ENCODE results near the gene DNAJC7.

The DNAJC7 gene

GRCh38 chr17:41974658-41975057 is 42.6 kb downstream of the DNAJC7 start:
- Histone ChIP-seq H3K9me3 (ENCODE audit: low read length) (peaks cover 3% of the 10 kb centered on the region), H3K27me3 (ENCODE audit: insufficient read depth, low read length) (no peaks in the 10 kb centered on the region), H3K36me3 (ENCODE audit: insufficient read depth, low read length) (peaks cover 82% of the 10 kb centered on the region), H2AFZ (ENCODE audit: low read depth, low read length) (no peak overlapping the region), H3K4me3 (ENCODE audit: low read length) (no peak overlapping the region), H3K4me1 (ENCODE audit: insufficient read depth, low read length) (no peaks in the 10 kb centered on the region)

- no peaks in the 10 kb centered on the region for H3K4me1 ChIP-seq (ENCODE audit: insufficient read depth, low read length)
- peaks cover 3% of the 10 kb centered on the region for H3K9me3 ChIP-seq (ENCODE audit: low read length)
- peaks cover 86% of the 10 kb centered on the region for H3K36me3 ChIP-seq (ENCODE audit: insufficient read depth, low read length)
- no peak overlapping the region for H3K4me3 ChIP-seq (ENCODE audit: low read length)
- no peak overlapping the region for H2AFZ ChIP-seq (ENCODE audit: low read depth, low read length)
- no peaks in the 10 kb centered on the region for H3K27me3 ChIP-seq (ENCODE audit: insufficient read depth, low read length)
Measured at GRCh38 chr17:41974031-41974430, 43.2 kb downstream of the DNAJC7 start.

GRCh38 chr17:41973408-41973811 is 43.8 kb downstream of the DNAJC7 start:
- no peaks in the 10 kb centered on the region for H3K27me3 ChIP-seq (ENCODE audit: insufficient read depth, low read length)
- no peak overlapping the region for H3K4me3 ChIP-seq (ENCODE audit: low read length)
- H3K4me1 ChIP-seq (ENCODE audit: insufficient read depth, low read length): no peaks in the 10 kb centered on the region
- no peak overlapping the region for H2AFZ ChIP-seq (ENCODE audit: low read depth, low read length)
- peaks cover 6% of the 10 kb centered on the region for H3K9me3 ChIP-seq (ENCODE audit: low read length)
- H3K36me3 ChIP-seq (ENCODE audit: insufficient read depth, low read length): peaks cover 89% of the 10 kb centered on the region

- Histone ChIP-seq H3K4me1 (ENCODE audit: insufficient read depth, low read length) (peaks cover under 1% of the 10 kb centered on the region), H3K9me3 (ENCODE audit: low read length) (peaks cover 7% of the 10 kb centered on the region), H3K27me3 (ENCODE audit: insufficient read depth, low read length) (no peaks in the 10 kb centered on the region), H2AFZ (ENCODE audit: low read depth, low read length) (no peak overlapping the region), H3K4me3 (ENCODE audit: low read length) (no peak overlapping the region), H3K36me3 (ENCODE audit: insufficient read depth, low read length) (peaks cover 89% of the 10 kb centered on the region)
Measured at GRCh38 chr17:41972571-41973407, 44.5 kb downstream of the DNAJC7 start.

- Histone ChIP-seq H3K4me3 (ENCODE audit: low read length) (no peak overlapping the region), H3K27me3 (ENCODE audit: insufficient read depth, low read length) (no peaks in the 10 kb centered on the region), H3K9me3 (ENCODE audit: low read length) (peaks cover 7% of the 10 kb centered on the region), H3K36me3 (ENCODE audit: insufficient read depth, low read length) (peaks cover 81% of the 10 kb centered on the region), H2AFZ (ENCODE audit: low read depth, low read length) (no peak overlapping the region), H3K4me1 (ENCODE audit: insufficient read depth, low read length) (peaks cover 4% of the 10 kb centered on the region)
Measured at GRCh38 chr17:41971721-41972523, 45.3 kb downstream of the DNAJC7 start.

GRCh38 chr17:41970901-41971331 is 46.3 kb downstream of the DNAJC7 start:
- Histone ChIP-seq H3K27me3 (ENCODE audit: insufficient read depth, low read length) (no peaks in the 10 kb centered on the region), H3K4me1 (ENCODE audit: insufficient read depth, low read length) (peaks cover 9% of the 10 kb centered on the region), H2AFZ (ENCODE audit: low read depth, low read length) (no peak overlapping the region), H3K4me3 (ENCODE audit: low read length) (no peak overlapping the region), H3K36me3 (ENCODE audit: insufficient read depth, low read length) (peaks cover 72% of the 10 kb centered on the region), H3K9me3 (ENCODE audit: low read length) (peaks cover 7% of the 10 kb centered on the region)

- no peaks in the 10 kb centered on the region for H3K27me3 ChIP-seq (ENCODE audit: insufficient read depth, low read length)
- peaks cover 7% of the 10 kb centered on the region for H3K9me3 ChIP-seq (ENCODE audit: low read length)
- H3K36me3 ChIP-seq (ENCODE audit: insufficient read depth, low read length): peaks cover 50% of the 10 kb centered on the region
- H3K4me3 ChIP-seq (ENCODE audit: low read length): no peak overlapping the region
- no peak overlapping the region for H2AFZ ChIP-seq (ENCODE audit: low read depth, low read length)
- H3K4me1 ChIP-seq (ENCODE audit: insufficient read depth, low read length): peaks cover 12% of the 10 kb centered on the region
Measured at GRCh38 chr17:41968676-41969075, 48.6 kb downstream of the DNAJC7 start.

- Histone ChIP-seq H3K9me3 (ENCODE audit: low read length) (peaks cover 7% of the 10 kb centered on the region), H3K36me3 (ENCODE audit: insufficient read depth, low read length) (peaks cover 44% of the 10 kb centered on the region), H3K4me1 (ENCODE audit: insufficient read depth, low read length) (peaks cover 12% of the 10 kb centered on the region), H3K4me3 (ENCODE audit: low read length) (peak overlapping the region; percentile 76), H2AFZ (ENCODE audit: low read depth, low read length) (no peak overlapping the region), H3K27me3 (ENCODE audit: insufficient read depth, low read length) (no peaks in the 10 kb centered on the region)
Measured at GRCh38 chr17:41967921-41968578, 49.2 kb downstream of the DNAJC7 start.

GRCh38 chr17:41967141-41967920 is 49.9 kb downstream of the DNAJC7 start:
- H3K36me3 ChIP-seq (ENCODE audit: insufficient read depth, low read length): peaks cover 37% of the 10 kb centered on the region
- peak overlapping the region; percentile 76 for H3K4me3 ChIP-seq (ENCODE audit: low read length)
- H3K4me1 ChIP-seq (ENCODE audit: insufficient read depth, low read length): peaks cover 12% of the 10 kb centered on the region
- peaks cover 7% of the 10 kb centered on the region for H3K9me3 ChIP-seq (ENCODE audit: low read length)
- no peaks in the 10 kb centered on the region for H3K27me3 ChIP-seq (ENCODE audit: insufficient read depth, low read length)
- H2AFZ ChIP-seq (ENCODE audit: low read depth, low read length): peak overlapping the region; percentile 11

GRCh38 chr17:41966463-41967140 is 50.6 kb downstream of the DNAJC7 start, which contains the start of gene CNP:
Gene CNP, plus strand, starts transcription at chr17:41966795. Its CDS starts 90 bp downstream, at chr17:41966885.
- H3K4me3 ChIP-seq (ENCODE audit: low read length): peak within 1 kb of the TSS; percentile 76

GRCh38 chr17:41965694-41966462 is 51.4 kb downstream of the DNAJC7 start:
- peaks cover 12% of the 10 kb centered on the region for H3K4me1 ChIP-seq (ENCODE audit: insufficient read depth, low read length)
- no peaks in the 10 kb centered on the region for H3K27me3 ChIP-seq (ENCODE audit: insufficient read depth, low read length)
- H3K9me3 ChIP-seq (ENCODE audit: low read length): peaks cover 4% of the 10 kb centered on the region
- peaks cover 25% of the 10 kb centered on the region for H3K36me3 ChIP-seq (ENCODE audit: insufficient read depth, low read length)
- no peak overlapping the region for H2AFZ ChIP-seq (ENCODE audit: low read depth, low read length)
- H3K4me3 ChIP-seq (ENCODE audit: low read length): peak overlapping the region; percentile 76

More at GRCh38 chr17:41966463-41967140, 50.6 kb downstream of the DNAJC7 start, which contains the start of gene CNP:
- Histone ChIP-seq H2AFZ (ENCODE audit: low read depth, low read length) (peak within 1 kb of the TSS; percentile 11), H3K27me3 (ENCODE audit: insufficient read depth, low read length) (no peaks in the 10 kb centered on the region), H3K9me3 (ENCODE audit: low read length) (peaks cover 7% of the 10 kb centered on the region), H3K36me3 (ENCODE audit: insufficient read depth, low read length) (peaks cover 29% of the 10 kb centered on the region), H3K4me1 (ENCODE audit: insufficient read depth, low read length) (peaks cover 12% of the 10 kb centered on the region)
